GM10248 (cell line): ENCODE results near the gene MICALL1.

Source experiments
- CTCF ChIA-PET: fragments of 300-600 bp; sonication (Branson Sonifier 250); formaldehyde crosslinking; extraction: SDS; loops from one replicate; lab custom pipeline; 2021; ENCODE audit warnings: antibody characterized with exemption; lab: Yijun Ruan, JAX
- POLR2A ChIA-PET: fragments of 350-650 bp; sonication (Branson Sonifier 250); formaldehyde crosslinking; extraction: SDS; loops from one replicate; lab custom pipeline; 2020; ENCODE audit warnings: antibody characterized with exemption; lab: Yijun Ruan, JAX
- DNase-seq: peaks from one replicate; pipeline ENCODE4 v3.0.0; 2012; ENCODE audit errors: extremely low spot score
- TF ChIP-seq, protein P1 (sequence below): IDR thresholded peaks from 2 replicates; pipeline ENCODE4 v1.5.1; 2012; ENCODE audit warnings: mild to moderate bottlenecking, low read depth; ENCODE audit errors: extremely low read depth, missing control alignments, control extremely low read depth

The MICALL1 gene, protein sequence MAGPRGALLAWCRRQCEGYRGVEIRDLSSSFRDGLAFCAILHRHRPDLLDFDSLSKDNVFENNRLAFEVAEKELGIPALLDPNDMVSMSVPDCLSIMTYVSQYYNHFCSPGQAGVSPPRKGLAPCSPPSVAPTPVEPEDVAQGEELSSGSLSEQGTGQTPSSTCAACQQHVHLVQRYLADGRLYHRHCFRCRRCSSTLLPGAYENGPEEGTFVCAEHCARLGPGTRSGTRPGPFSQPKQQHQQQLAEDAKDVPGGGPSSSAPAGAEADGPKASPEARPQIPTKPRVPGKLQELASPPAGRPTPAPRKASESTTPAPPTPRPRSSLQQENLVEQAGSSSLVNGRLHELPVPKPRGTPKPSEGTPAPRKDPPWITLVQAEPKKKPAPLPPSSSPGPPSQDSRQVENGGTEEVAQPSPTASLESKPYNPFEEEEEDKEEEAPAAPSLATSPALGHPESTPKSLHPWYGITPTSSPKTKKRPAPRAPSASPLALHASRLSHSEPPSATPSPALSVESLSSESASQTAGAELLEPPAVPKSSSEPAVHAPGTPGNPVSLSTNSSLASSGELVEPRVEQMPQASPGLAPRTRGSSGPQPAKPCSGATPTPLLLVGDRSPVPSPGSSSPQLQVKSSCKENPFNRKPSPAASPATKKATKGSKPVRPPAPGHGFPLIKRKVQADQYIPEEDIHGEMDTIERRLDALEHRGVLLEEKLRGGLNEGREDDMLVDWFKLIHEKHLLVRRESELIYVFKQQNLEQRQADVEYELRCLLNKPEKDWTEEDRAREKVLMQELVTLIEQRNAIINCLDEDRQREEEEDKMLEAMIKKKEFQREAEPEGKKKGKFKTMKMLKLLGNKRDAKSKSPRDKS

DNA sequence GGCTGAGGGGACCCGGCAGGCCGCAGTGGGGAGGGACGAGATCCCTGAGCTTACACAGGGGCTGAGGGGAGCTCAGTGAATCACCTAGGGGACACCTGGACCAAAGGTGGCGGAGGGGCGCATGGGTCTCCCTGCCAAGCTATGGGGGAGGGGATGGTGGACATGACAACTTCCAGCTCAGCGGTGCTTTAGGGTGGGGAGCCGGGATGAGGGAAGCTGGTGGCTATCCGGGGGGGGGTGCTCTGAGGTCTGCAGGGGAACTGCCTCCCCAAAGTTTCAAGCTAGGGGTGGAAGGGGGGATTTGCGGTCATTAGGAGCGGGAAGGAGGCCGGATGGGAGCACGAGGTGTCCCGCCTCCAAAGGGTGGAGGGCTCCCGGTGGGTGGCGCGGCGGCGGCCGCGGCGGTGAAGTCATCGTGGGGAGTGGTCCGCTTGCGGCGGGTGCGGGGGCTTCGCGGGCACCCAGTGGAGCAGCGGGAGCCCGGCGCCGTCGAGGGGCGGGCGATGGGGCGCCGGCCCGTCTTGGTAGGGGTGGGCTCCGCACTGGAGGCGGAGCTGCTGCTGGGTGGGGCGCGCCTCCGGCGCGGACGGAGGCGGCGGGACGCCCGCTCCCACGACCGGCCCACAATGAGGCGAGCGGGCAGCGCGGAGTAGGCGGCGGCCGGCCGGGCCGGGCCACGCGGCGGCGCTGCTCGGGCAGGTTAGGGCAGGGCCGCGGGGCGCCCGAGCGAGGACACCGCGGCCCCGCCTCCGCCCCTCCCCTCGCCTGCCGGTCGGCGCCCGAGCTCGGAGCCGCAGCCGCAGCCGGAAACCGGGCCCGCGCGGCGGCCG lies at the start of gene MICALL1:
TSS of gene MICALL1 (plus strand) at position 764 of the 830 bp plus-strand sequence. CDS start 126 bp downstream, outside the sequence.
- TF ChIP-seq, protein P1, sequence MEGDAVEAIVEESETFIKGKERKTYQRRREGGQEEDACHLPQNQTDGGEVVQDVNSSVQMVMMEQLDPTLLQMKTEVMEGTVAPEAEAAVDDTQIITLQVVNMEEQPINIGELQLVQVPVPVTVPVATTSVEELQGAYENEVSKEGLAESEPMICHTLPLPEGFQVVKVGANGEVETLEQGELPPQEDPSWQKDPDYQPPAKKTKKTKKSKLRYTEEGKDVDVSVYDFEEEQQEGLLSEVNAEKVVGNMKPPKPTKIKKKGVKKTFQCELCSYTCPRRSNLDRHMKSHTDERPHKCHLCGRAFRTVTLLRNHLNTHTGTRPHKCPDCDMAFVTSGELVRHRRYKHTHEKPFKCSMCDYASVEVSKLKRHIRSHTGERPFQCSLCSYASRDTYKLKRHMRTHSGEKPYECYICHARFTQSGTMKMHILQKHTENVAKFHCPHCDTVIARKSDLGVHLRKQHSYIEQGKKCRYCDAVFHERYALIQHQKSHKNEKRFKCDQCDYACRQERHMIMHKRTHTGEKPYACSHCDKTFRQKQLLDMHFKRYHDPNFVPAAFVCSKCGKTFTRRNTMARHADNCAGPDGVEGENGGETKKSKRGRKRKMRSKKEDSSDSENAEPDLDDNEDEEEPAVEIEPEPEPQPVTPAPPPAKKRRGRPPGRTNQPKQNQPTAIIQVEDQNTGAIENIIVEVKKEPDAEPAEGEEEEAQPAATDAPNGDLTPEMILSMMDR: peak; percentile 78
- ChIA-PET POLR2A (interaction anchor here (0.5 to 1.3 kb wide), 4 partner anchors 9 to 98 kb away, joined by 3 to 8 read pairs (median 4); partner anchors contain the start of gene GCAT), CTCF (interaction anchor here (0.7 to 3.6 kb wide), 22 partner anchors 9 to 283 kb away, joined by 3 to 29 read pairs (median 4); partner anchors contain the start of genes C22orf23, GCAT and POLR2F)
- DNase-seq: peak; percentile 95

DNA sequence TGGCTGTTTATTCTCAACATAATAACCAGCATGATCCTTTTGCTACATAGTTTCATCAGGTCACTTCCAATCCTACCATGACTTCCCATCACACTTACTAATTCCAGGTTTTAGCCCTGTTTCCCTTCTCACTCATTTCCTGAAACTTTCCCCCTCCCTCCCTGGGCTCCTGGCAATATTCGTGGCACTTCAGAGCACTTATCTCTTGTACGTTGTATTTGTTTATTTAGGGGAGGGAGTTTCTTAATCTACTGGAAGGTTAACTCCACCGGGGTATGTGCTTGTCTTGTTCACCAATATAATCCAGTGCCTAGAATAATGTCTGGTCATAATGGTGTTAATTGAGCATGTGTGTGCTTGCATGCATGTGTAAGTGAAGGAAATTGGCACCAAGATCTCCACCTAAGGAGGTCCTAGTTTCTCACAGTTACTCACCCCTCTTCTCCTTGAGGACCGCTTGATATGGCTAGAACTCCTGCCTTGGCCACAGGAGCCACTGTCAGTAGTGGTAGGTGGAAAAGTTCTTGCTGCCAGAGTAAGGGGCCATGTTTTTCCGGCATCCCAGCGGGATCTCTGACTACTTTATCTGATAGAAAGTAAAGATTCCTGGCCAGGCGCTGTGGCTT lies 45.2 kb upstream of the MICALL1 start:
- TF ChIP-seq, protein P1: no peak
- CTCF ChIA-PET: interaction anchor here (0.8 to 7.0 kb wide), 8 partner anchors 8 to 218 kb away, joined by 3 to 123 read pairs (median 4); partner anchors contain the start of genes ANKRD54 and EIF3L
- DNase-seq: no peak
- POLR2A ChIA-PET: no interaction called here

DNA sequence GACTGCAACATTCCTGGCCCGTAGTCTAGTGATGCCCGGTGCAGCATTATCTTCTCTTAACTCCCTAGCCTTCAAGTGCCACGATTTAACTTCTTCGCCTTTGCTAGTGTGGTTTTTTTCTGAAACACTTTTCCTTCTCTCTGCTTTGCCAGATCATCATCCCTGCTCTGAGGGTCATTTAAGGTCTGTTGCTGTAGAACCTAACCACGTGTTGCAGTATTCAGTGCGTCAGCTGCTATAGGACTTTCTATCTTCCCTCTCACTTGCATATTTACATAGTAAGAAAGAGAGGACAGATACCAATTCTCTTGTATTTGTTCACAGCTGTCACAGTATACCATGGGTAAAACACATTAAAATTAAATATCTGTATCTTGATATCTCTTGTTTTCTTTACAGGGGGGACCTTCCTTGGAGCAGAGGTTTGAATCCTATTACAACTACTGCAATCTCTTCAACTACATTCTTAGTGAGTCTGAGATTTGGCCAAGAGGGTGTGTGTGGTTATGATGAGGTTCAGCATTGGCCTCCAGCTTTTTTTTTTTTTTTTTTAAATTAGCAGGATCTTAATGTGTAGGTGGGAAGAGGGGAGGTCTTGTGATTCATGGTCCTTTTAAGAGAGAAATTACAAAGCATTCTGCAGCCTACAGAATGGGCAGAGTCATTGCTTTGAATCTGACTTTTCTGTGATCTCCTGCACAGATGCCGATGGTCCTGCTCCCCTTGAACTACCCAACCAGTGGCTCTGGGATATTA lies 43.3 kb upstream of the MICALL1 start:
- CTCF ChIA-PET: interaction anchor here (0.8 to 7.0 kb wide), 42 partner anchors 9 to 906 kb away, joined by 3 to 123 read pairs (median 6); partner anchors contain the start of genes ANKRD54, C22orf23, EIF3L and GALR3
- no peak for DNase-seq
- POLR2A ChIA-PET: no interaction called here
- TF ChIP-seq, protein P1: no peak

DNA sequence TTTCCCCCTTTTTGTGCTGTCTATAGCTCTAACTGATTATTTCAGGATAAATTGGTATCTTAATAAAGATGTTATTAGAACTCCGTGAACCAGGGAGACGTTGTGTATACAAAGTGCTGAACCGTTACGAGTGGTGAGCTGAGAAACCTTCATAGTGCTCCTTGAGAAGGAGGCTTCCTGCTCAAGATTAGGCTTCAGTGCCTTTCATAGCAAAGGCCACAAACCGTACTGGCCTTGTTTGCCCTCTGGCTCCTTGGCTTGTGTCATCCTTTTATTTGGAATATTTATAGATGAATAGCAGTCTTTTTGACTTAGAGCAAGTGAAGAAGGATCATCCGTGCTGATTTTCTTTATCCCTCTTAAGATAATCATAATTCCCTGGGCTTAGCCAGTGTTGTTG lies 40.6 kb upstream of the MICALL1 start:
- POLR2A ChIA-PET: no interaction called here
- TF ChIP-seq, protein P1: no peak
- CTCF ChIA-PET: interaction anchor here (1.4 to 7.0 kb wide), 4 partner anchors 9 to 258 kb away, joined by 3 to 123 read pairs (median 27); no protein-coding TSS in a partner anchor
- no peak for DNase-seq

DNA sequence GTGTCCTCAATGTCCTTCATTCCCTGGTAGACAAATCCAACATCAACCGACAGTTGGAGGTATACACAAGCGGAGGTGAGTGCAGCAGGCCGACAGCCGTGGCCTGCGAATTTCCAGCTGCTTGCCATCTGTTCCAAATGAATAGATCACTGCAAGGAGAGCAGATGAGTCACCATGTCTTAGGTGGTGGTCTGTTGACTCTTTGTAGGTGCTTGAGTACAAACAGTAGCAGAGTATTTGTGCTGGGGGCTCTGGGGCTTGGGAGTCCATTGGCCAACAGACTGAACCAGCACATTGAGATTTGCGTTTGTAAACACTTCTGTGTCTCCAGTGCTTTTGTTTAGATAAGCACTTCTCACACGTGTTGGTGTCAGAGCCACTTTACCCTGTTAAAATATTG lies 35.8 kb upstream of the MICALL1 start:
- ChIA-PET POLR2A (no interaction called here), CTCF (no interaction called here)
- TF ChIP-seq, protein P1: no peak
- no peak for DNase-seq
